ENCODE measurements around the gene OR5I1.
"Not testable (repeated sequence)": the region's sequence is repeated elsewhere in the genome, so short reads cannot be mapped to it uniquely, and the experiment has no call there.

Gene OR5I1

GRCh38 chr11:55936300-55936699 lies at the start of gene OR5I1:
Gene OR5I1, minus strand, starts transcription at chr11:55936400. Its CDS starts 0 bp downstream, at chr11:55936400.
- no peak within 1 kb of the TSS for H3K9ac ChIP-seq (ENCODE audit: low read depth, low read length)
- no peaks in the 10 kb centered on the region for H3K36me3 ChIP-seq (ENCODE audit: insufficient read depth, low read length)
- H3K4me1 ChIP-seq (ENCODE audit: insufficient read depth, low read length), result no peaks in the 10 kb centered on the region
- H3K9me3 ChIP-seq (ENCODE audit: control insufficient read depth, insufficient read depth, low read length), result no peaks in the 10 kb centered on the region

DNA sequence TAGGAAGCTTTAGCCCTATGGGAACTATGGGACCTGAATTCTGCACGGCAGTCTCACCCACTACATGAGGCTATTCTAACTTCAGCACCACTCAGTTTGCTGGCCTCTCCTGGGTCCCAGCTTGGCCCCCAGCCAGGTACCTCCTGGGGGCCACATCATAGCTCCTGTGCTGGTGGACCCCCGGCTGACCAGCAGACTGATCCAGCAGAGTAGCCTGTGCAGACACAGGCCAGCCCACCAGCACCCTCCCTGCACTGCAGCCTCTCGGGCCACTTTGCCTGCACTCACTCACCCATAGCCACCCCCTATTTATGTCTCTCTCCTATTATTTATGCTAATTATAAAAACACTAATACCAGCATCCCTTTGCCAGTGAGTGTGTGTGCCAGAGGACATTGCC lies 34.7 kb upstream of the OR5I1 start:
- Histone ChIP-seq H3K36me3 (ENCODE audit: insufficient read depth, low read length) (no peaks in the 10 kb centered on the region), H3K9me3 (ENCODE audit: control insufficient read depth, insufficient read depth, low read length) (no peaks in the 10 kb centered on the region), H3K4me1 (ENCODE audit: insufficient read depth, low read length) (no peaks in the 10 kb centered on the region; the same call in 1 of the 2 replicates), H3K9ac (ENCODE audit: low read depth, low read length) (no peak overlapping the region)

GRCh38 chr11:55969845-55970244 lies 33.6 kb upstream of the OR5I1 start, which contains the start of gene OR10AG1:
Gene OR10AG1, minus strand, starts transcription at chr11:55969945. Its CDS starts 38 bp downstream, at chr11:55969907.
- no peaks in the 10 kb centered on the region; the same call in 1 of the 2 replicates for H3K4me1 ChIP-seq (ENCODE audit: insufficient read depth, low read length)
- H3K9me3 ChIP-seq (ENCODE audit: control insufficient read depth, insufficient read depth, low read length), result no peaks in the 10 kb centered on the region
- H3K9ac ChIP-seq (ENCODE audit: low read depth, low read length), result no peak within 1 kb of the TSS
- no peaks in the 10 kb centered on the region for H3K36me3 ChIP-seq (ENCODE audit: insufficient read depth, low read length)

GRCh38 chr11:55967914-55968313 lies 31.7 kb upstream of the OR5I1 start:
- Histone ChIP-seq H3K4me1 (ENCODE audit: insufficient read depth, low read length) (no peaks in the 10 kb centered on the region; the same call in 1 of the 2 replicates), H3K9me3 (ENCODE audit: control insufficient read depth, insufficient read depth, low read length) (no peaks in the 10 kb centered on the region), H3K36me3 (ENCODE audit: insufficient read depth, low read length) (no peaks in the 10 kb centered on the region), H3K9ac (ENCODE audit: low read depth, low read length) (no peak overlapping the region)

DNA sequence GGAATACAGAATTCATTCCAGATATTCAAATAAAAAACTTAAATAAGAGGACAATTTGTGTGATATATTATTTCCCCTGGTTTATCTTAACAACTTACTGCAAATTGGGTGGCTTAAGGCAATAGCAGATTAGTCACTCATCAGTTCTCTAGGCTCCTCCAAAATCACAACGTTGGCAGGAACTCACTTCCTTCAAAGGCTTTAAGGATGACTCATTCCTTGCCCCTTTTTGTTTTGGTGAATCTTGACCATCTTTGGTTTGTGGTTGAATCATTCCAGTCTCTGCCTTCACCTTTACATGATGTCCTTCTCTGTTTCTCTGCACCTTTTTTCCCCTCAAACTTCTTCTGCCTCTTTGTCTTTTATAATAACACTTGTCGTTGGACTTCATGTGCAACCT lies 30.2 kb upstream of the OR5I1 start:
- Histone ChIP-seq H3K9ac (ENCODE audit: low read depth, low read length) (no peak overlapping the region), H3K36me3 (ENCODE audit: insufficient read depth, low read length) (no peaks in the 10 kb centered on the region), H3K4me1 (ENCODE audit: insufficient read depth, low read length) (no peaks in the 10 kb centered on the region; the same call in 1 of the 2 replicates), H3K9me3 (ENCODE audit: control insufficient read depth, insufficient read depth, low read length) (no peaks in the 10 kb centered on the region)

- no peak overlapping the region for H3K9ac ChIP-seq (ENCODE audit: low read depth, low read length)
- no peaks in the 10 kb centered on the region for H3K36me3 ChIP-seq (ENCODE audit: insufficient read depth, low read length)
- H3K4me1 ChIP-seq (ENCODE audit: insufficient read depth, low read length), result no peaks in the 10 kb centered on the region
- no peaks in the 10 kb centered on the region; the same call in 1 of the 2 replicates for H3K9me3 ChIP-seq (ENCODE audit: control insufficient read depth, insufficient read depth, low read length)
Measured at GRCh38 chr11:55956521-55956920, 20.3 kb upstream of the OR5I1 start.

DNA sequence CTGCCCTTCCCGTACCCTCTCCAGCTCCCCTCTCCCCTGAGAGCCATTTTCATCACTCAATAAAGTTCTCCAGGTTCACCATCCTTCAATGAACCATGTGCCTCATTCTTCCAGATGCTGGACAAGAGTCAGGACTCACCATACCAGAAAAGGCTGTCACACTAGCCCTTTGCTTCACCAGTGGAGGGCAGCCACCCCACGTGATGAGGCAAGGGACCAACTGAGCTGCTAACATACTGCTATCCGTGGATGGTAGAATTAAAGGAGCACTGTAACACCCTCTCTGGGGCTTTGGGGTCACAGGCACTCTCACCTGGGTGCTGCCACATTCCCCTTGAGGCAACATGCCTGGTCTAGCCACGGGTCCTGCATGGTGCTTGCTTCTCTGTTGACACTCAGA lies 13.1 kb upstream of the OR5I1 start:
- no peak overlapping the region for H3K9ac ChIP-seq (ENCODE audit: low read depth, low read length)

DNA sequence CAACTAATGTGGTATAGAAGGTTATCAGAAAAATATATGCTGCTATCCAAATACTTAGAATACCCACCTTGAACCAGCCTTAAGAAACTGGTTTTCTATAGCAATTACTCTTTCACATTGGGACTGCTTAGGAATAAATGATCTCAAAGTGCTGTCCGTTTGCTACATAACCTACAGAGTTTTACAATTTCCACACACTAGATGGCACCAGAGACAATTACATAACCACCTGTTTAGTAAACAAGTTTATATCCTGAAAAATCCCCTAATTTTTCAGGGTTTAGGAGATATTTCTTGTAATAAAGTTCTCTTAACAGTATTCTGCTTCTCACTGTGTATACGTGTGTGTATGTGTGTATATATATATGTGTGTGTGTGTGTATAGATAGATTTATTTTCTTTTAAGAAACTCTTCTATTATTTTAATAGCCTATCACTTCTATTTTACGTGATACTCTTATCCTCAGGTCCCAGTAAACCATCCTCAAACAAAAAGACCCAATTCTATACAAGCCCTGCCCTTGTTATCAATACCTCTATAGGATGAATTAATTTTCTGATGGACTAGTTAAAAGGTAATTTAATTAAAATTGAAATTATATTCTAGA lies 6.7 kb upstream of the OR5I1 start:
- H3K36me3 ChIP-seq (ENCODE audit: insufficient read depth, low read length), result no peaks in the 10 kb centered on the region
- H3K4me1 ChIP-seq (ENCODE audit: insufficient read depth, low read length), result peaks cover 4% of the 10 kb centered on the region; the same call in 1 of the 2 replicates
- no peak overlapping the region for H3K9ac ChIP-seq (ENCODE audit: low read depth, low read length)
- H3K9me3 ChIP-seq (ENCODE audit: control insufficient read depth, insufficient read depth, low read length), result 0 out of 2 replicates have a peak, but pooled peaks cover 2% of the 10 kb centered on the region

More for the DNA sequence above, 13.1 kb upstream of the OR5I1 start:
- Histone ChIP-seq H3K4me1 (ENCODE audit: insufficient read depth, low read length) (peaks cover 4% of the 10 kb centered on the region; the same call in 1 of the 2 replicates), H3K36me3 (ENCODE audit: insufficient read depth, low read length) (no peaks in the 10 kb centered on the region), H3K9me3 (ENCODE audit: control insufficient read depth, insufficient read depth, low read length) (peaks cover 2% of the 10 kb centered on the region; the same call in 1 of the 2 replicates)

- Histone ChIP-seq H3K9me3 (ENCODE audit: control insufficient read depth, insufficient read depth, low read length) (no peaks in the 10 kb centered on the region), H3K36me3 (ENCODE audit: insufficient read depth, low read length) (no peaks in the 10 kb centered on the region), H3K4me1 (ENCODE audit: insufficient read depth, low read length) (no peaks in the 10 kb centered on the region), H3K9ac (ENCODE audit: low read depth, low read length) (no peak overlapping the region)
Measured at GRCh38 chr11:55920537-55920936, 15.7 kb downstream of the OR5I1 start.

GRCh38 chr11:55914482-55914881 lies 21.7 kb downstream of the OR5I1 start, which contains the start of gene OR5W2:
Gene OR5W2, minus strand, starts transcription at chr11:55914582. Its CDS starts 0 bp downstream, at chr11:55914582.
- H3K36me3 ChIP-seq (ENCODE audit: insufficient read depth, low read length), result no peaks in the 10 kb centered on the region

DNA sequence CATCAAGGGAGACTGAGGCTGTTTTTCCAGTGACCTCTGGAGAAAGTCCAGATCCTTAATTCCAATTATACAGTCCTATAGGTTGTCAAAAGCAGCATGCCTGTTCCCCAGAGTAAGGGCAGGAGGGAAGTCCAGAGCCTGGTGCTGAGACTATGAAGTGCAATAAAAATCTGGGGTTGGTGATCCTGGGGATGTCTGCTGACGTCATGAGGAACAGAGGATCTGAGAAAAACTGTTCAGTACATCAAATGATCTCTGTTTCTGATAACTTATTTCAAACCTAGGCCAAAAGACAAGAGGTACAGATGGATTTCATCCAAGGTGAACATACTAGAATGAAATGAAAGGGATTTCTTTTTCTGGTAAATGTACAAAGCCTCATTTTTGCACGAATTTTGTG lies 33.9 kb downstream of the OR5I1 start:
- no peaks in the 10 kb centered on the region for H3K36me3 ChIP-seq (ENCODE audit: insufficient read depth, low read length)
- no peaks in the 10 kb centered on the region for H3K9me3 ChIP-seq (ENCODE audit: control insufficient read depth, insufficient read depth, low read length)
- no peak overlapping the region for H3K9ac ChIP-seq (ENCODE audit: low read depth, low read length)
- H3K4me1 ChIP-seq (ENCODE audit: insufficient read depth, low read length), result no peaks in the 10 kb centered on the region

More at GRCh38 chr11:55914482-55914881, 21.7 kb downstream of the OR5I1 start, which contains the start of gene OR5W2:
- Histone ChIP-seq H3K4me1 (ENCODE audit: insufficient read depth, low read length) (no peaks in the 10 kb centered on the region), H3K9me3 (ENCODE audit: control insufficient read depth, insufficient read depth, low read length) (no peaks in the 10 kb centered on the region), H3K9ac (ENCODE audit: low read depth, low read length) (no peak within 1 kb of the TSS)

GRCh38 chr11:55895216-55895615 lies 41.0 kb downstream of the OR5I1 start:
- H3K9ac ChIP-seq (ENCODE audit: low read depth, low read length), result no peak overlapping the region
- no peaks in the 10 kb centered on the region for H3K36me3 ChIP-seq (ENCODE audit: insufficient read depth, low read length)
- H3K9me3 ChIP-seq (ENCODE audit: control insufficient read depth, insufficient read depth, low read length), result no peaks in the 10 kb centered on the region
- no peaks in the 10 kb centered on the region for H3K4me1 ChIP-seq (ENCODE audit: insufficient read depth, low read length)

DNA sequence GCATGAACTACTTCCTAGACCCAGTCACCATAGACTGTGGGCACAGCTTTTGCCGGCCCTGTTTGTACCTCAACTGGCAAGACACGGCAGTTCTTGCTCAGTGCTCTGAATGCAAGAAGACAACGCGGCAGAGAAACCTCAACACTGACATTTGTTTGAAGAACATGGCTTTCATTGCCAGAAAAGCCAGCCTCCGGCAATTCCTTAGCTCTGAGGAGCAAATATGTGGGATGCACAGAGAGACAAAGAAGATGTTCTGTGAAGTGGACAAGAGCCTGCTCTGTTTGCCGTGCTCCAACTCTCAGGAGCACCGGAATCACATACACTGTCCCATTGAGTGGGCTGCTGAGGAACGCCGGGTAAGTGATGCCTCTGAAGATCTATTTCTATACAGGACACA lies 50.7 kb downstream of the OR5I1 start:
- H3K9me3 ChIP-seq (ENCODE audit: control insufficient read depth, insufficient read depth, low read length); H3K9ac ChIP-seq (ENCODE audit: low read depth, low read length); H3K4me1 ChIP-seq (ENCODE audit: insufficient read depth, low read length); H3K36me3 ChIP-seq (ENCODE audit: insufficient read depth, low read length): not testable (repeated sequence)

Data from ES-I3 (cell line).